ACHN (cell line): ENCODE data around the gene PACRG.

Experiments used
- DNase-seq: peaks from one replicate; pipeline ENCODE4 v3.0.0-alpha.2; 2015
- in situ Hi-C: cut with HindIII; loops from 2 replicates; pipeline ENCODE4 v1.10.0; 2017; ENCODE audit warnings: low sequenced_read_pairs, low pct_ligation_motif_present, low pct_unique_long_range_greater_than_20kb

PACRG gene

GRCh38 chr6:163226181-163226835 lies 498.5 kb downstream of the PACRG start:
- in situ Hi-C loops = no loop called here
- no peak for DNase-seq

- in situ Hi-C loops = no loop called here
- DNase-seq = no peak
Measured at GRCh38 chr6:163226836-163227485, 499.2 kb downstream of the PACRG start.

- in situ Hi-C loops = no loop called here
- DNase-seq = no peak
Measured at GRCh38 chr6:163228041-163228440, 500.3 kb downstream of the PACRG start.

GRCh38 chr6:163229050-163229449 lies 501.3 kb downstream of the PACRG start:
- no peak for DNase-seq
- in situ Hi-C loops = no loop called here

- in situ Hi-C loops = no loop called here
- DNase-seq = no peak
Measured at GRCh38 chr6:163230901-163231300, 503.1 kb downstream of the PACRG start.

- in situ Hi-C loops = no loop called here
- DNase-seq = no peak
Measured at GRCh38 chr6:163231356-163232014, 503.7 kb downstream of the PACRG start.

- no peak for DNase-seq
- in situ Hi-C loops = no loop called here
Measured at GRCh38 chr6:163232015-163232523, 504.3 kb downstream of the PACRG start.

GRCh38 chr6:163232649-163233048 lies 504.9 kb downstream of the PACRG start:
- in situ Hi-C loops = no loop called here
- no peak for DNase-seq

- in situ Hi-C loops = no loop called here
Measured at GRCh38 chr6:163237110-163237509, 509.3 kb downstream of the PACRG start.

GRCh38 chr6:163239572-163240340 lies 512.0 kb downstream of the PACRG start:
- in situ Hi-C loops = no loop called here
- DNase-seq = no peak

More at GRCh38 chr6:163237110-163237509, 509.3 kb downstream of the PACRG start:
- no peak for DNase-seq

- no peak for DNase-seq
- in situ Hi-C loops = no loop called here
Measured at GRCh38 chr6:163240556-163240955, 512.8 kb downstream of the PACRG start.

- in situ Hi-C loops = no loop called here
- DNase-seq = no peak
Measured at GRCh38 chr6:163241683-163242082, 513.9 kb downstream of the PACRG start.

- DNase-seq = no peak
- in situ Hi-C loops = no loop called here
Measured at GRCh38 chr6:163243083-163243482, 515.3 kb downstream of the PACRG start.

- in situ Hi-C loops = no loop called here
- DNase-seq = no peak
Measured at GRCh38 chr6:163243692-163244589, 516.2 kb downstream of the PACRG start.

- no peak for DNase-seq
- in situ Hi-C loops = no loop called here
Measured at GRCh38 chr6:163248051-163248450, 520.3 kb downstream of the PACRG start.

GRCh38 chr6:163249651-163250101 lies 521.9 kb downstream of the PACRG start:
- no peak for DNase-seq
- in situ Hi-C loops = no loop called here

- no peak for DNase-seq
- in situ Hi-C loops = no loop called here
Measured at GRCh38 chr6:163250116-163250515, 522.3 kb downstream of the PACRG start.

GRCh38 chr6:163252061-163252591 lies 524.4 kb downstream of the PACRG start:
- in situ Hi-C loops = no loop called here
- DNase-seq = no peak
